ENCODE measurements around the gene CHRND. TPM values are rescaled to one million over a fixed set of nuclear protein-coding genes. Genes with fewer than 3 reads are reported as not detected.

Gene CHRND
- total RNA-seq, 1 donor from 2014 or later: not detected

DNA sequence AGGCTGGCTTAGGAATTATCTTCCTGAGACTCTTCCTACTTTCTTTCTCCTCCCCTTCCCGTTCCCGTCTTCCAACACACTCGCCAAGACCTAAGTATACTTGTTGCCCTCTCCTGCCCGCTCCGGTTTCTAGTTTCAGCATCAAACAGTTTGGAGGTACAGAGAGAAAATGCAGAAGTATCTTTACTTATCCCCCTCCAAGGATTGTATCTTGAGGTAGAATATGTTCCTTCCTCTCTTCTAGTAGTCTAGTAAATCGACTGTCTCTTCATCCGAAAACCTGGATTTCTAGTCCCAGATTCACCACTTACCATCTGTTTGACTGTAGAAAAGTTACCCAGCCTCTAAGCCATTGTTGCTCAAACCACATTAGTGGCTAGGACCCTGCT is 25.3 kb downstream of the CHRND start:
- peak overlapping the region; percentile 83 for H2AFZ ChIP-seq (ENCODE audit: low read depth, low read length)
- peaks cover 20% of the 10 kb centered on the region for H3K36me3 ChIP-seq (ENCODE audit: insufficient read depth, low read length)
- peak overlapping the region; percentile 95 for H3K27ac ChIP-seq (ENCODE audit: low read depth, low read length)
- peaks cover 7% of the 10 kb centered on the region for H3K9me3 Mint-ChIP-seq (ENCODE audit: unreplicated experiment)
- H3K27me3 Mint-ChIP-seq (ENCODE audit: low read depth, unreplicated experiment): no peaks in the 10 kb centered on the region
- peaks cover 27% of the 10 kb centered on the region for H3K4me1 Mint-ChIP-seq (ENCODE audit: low read depth, unreplicated experiment)
- H3K4me3 Mint-ChIP-seq (ENCODE audit: unreplicated experiment): peak overlapping the region; percentile 98
- H3K4me3 ChIP-seq (ENCODE audit: insufficient read depth, low read depth, low read length): peak overlapping the region; percentile 91
- TF ChIP-seq, protein P1, sequence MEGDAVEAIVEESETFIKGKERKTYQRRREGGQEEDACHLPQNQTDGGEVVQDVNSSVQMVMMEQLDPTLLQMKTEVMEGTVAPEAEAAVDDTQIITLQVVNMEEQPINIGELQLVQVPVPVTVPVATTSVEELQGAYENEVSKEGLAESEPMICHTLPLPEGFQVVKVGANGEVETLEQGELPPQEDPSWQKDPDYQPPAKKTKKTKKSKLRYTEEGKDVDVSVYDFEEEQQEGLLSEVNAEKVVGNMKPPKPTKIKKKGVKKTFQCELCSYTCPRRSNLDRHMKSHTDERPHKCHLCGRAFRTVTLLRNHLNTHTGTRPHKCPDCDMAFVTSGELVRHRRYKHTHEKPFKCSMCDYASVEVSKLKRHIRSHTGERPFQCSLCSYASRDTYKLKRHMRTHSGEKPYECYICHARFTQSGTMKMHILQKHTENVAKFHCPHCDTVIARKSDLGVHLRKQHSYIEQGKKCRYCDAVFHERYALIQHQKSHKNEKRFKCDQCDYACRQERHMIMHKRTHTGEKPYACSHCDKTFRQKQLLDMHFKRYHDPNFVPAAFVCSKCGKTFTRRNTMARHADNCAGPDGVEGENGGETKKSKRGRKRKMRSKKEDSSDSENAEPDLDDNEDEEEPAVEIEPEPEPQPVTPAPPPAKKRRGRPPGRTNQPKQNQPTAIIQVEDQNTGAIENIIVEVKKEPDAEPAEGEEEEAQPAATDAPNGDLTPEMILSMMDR (IDR thresholded peaks at IDR 0.05; ENCODE audit: insufficient read depth, low read depth, low read length): no peak
- no peak for TF ChIP-seq EZH2 (IDR thresholded peaks at IDR 0.05; ENCODE audit: insufficient read depth, low read length)
- H3K79me2 ChIP-seq (ENCODE audit: insufficient read depth, low read length): peaks cover 97% of the 10 kb centered on the region
- peaks cover 3% of the 10 kb centered on the region for H3K9me3 ChIP-seq (ENCODE audit: insufficient read depth, low read depth, low read length)
- H3K36me3 Mint-ChIP-seq (ENCODE audit: low read depth, unreplicated experiment): peaks cover 19% of the 10 kb centered on the region
- no peak for DNase-seq (ENCODE audit: low read depth)
- peak overlapping the region; percentile 97 for H3K27ac Mint-ChIP-seq (ENCODE audit: unreplicated experiment)
- H3K4me2 ChIP-seq (ENCODE audit: low read length): peak overlapping the region; percentile 93
- no peaks in the 10 kb centered on the region for H3K27me3 ChIP-seq (ENCODE audit: insufficient read depth, low read length)
- no peak for FAIRE-seq
- H4K20me1 ChIP-seq (ENCODE audit: insufficient read depth, low read length): peaks cover 57% of the 10 kb centered on the region
- peak overlapping the region; percentile 98 for H3K9ac ChIP-seq (ENCODE audit: low read length)
- peaks cover 13% of the 10 kb centered on the region for H3K4me1 ChIP-seq (ENCODE audit: insufficient read depth, low read length)

DNA sequence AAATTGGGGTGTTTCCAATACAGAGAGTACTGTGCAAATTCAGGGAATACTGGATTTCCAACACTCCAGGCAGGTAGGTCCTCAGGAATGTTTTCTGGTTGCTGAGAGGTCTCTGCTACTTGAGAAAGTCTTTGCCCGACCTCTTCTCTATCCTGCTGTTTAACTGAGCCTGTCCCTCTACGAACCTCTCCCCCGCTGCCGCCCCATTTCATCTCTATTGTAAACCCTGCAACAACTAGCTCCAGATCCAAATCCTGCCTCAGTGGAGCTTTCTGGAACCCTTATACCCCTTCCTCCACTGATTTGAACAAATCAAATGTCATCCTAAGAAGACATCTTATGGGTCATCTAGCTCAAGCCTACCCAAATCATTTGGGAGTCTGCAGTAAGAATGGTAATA is 25.8 kb downstream of the CHRND start:
- peaks cover 3% of the 10 kb centered on the region for H3K9me3 ChIP-seq (ENCODE audit: insufficient read depth, low read depth, low read length)
- H3K4me1 ChIP-seq (ENCODE audit: insufficient read depth, low read length): peaks cover 13% of the 10 kb centered on the region
- no peak overlapping the region for H2AFZ ChIP-seq (ENCODE audit: low read depth, low read length)
- no peaks in the 10 kb centered on the region for H3K27me3 ChIP-seq (ENCODE audit: insufficient read depth, low read length)
- FAIRE-seq (no peak), DNase-seq (ENCODE audit: low read depth) (no peak)
- H3K36me3 Mint-ChIP-seq (ENCODE audit: low read depth, unreplicated experiment): peaks cover 19% of the 10 kb centered on the region
- peaks cover 25% of the 10 kb centered on the region for H3K36me3 ChIP-seq (ENCODE audit: insufficient read depth, low read length)
- H3K27ac ChIP-seq (ENCODE audit: low read depth, low read length): no peak overlapping the region
- H3K4me2 ChIP-seq (ENCODE audit: low read length): peak overlapping the region; percentile 93
- H3K79me2 ChIP-seq (ENCODE audit: insufficient read depth, low read length): peaks cover 97% of the 10 kb centered on the region
- peaks cover 57% of the 10 kb centered on the region for H4K20me1 ChIP-seq (ENCODE audit: insufficient read depth, low read length)
- H3K27me3 Mint-ChIP-seq (ENCODE audit: low read depth, unreplicated experiment): no peaks in the 10 kb centered on the region
- H3K9me3 Mint-ChIP-seq (ENCODE audit: unreplicated experiment): peaks cover 7% of the 10 kb centered on the region
- peak overlapping the region; percentile 97 for H3K27ac Mint-ChIP-seq (ENCODE audit: unreplicated experiment)
- H3K9ac ChIP-seq (ENCODE audit: low read length): peak overlapping the region; percentile 98
- peak overlapping the region; percentile 91 for H3K4me3 ChIP-seq (ENCODE audit: insufficient read depth, low read depth, low read length)
- TF ChIP-seq, protein P1 (IDR thresholded peaks at IDR 0.05; ENCODE audit: insufficient read depth, low read depth, low read length): no peak
- TF ChIP-seq EZH2 (IDR thresholded peaks at IDR 0.05; ENCODE audit: insufficient read depth, low read length): no peak
- peak overlapping the region; percentile 98 for H3K4me3 Mint-ChIP-seq (ENCODE audit: unreplicated experiment)
- peaks cover 32% of the 10 kb centered on the region for H3K4me1 Mint-ChIP-seq (ENCODE audit: low read depth, unreplicated experiment)

GRCh38 chr2:232556426-232556825 is 30.5 kb downstream of the CHRND start:
- DNase-seq (ENCODE audit: low read depth): no peak
- Histone ChIP-seq H3K4me1 (ENCODE audit: insufficient read depth, low read length) (peaks cover 5% of the 10 kb centered on the region), H3K27ac (ENCODE audit: low read depth, low read length) (no peak overlapping the region), H3K9ac (ENCODE audit: low read length) (no peak overlapping the region), H3K36me3 (ENCODE audit: insufficient read depth, low read length) (peaks cover 30% of the 10 kb centered on the region), H2AFZ (ENCODE audit: low read depth, low read length) (no peak overlapping the region), H3K9me3 (ENCODE audit: insufficient read depth, low read depth, low read length) (no peaks in the 10 kb centered on the region), H3K4me3 (ENCODE audit: insufficient read depth, low read depth, low read length) (no peak overlapping the region), H3K27me3 (ENCODE audit: insufficient read depth, low read length) (no peaks in the 10 kb centered on the region), H4K20me1 (ENCODE audit: insufficient read depth, low read length) (peaks cover 66% of the 10 kb centered on the region), H3K4me2 (ENCODE audit: low read length) (no peak overlapping the region), H3K79me2 (ENCODE audit: insufficient read depth, low read length) (peaks cover 62% of the 10 kb centered on the region)
- Mint-ChIP-seq H3K9me3 (ENCODE audit: unreplicated experiment) (no peaks in the 10 kb centered on the region), H3K27me3 (ENCODE audit: low read depth, unreplicated experiment) (no peaks in the 10 kb centered on the region), H3K4me1 (ENCODE audit: low read depth, unreplicated experiment) (peaks cover 32% of the 10 kb centered on the region), H3K27ac (ENCODE audit: unreplicated experiment) (no peak overlapping the region), H3K4me3 (ENCODE audit: unreplicated experiment) (no peak overlapping the region), H3K36me3 (ENCODE audit: low read depth, unreplicated experiment) (peaks cover 15% of the 10 kb centered on the region)
- no peak for TF ChIP-seq EZH2 (IDR thresholded peaks at IDR 0.05; ENCODE audit: insufficient read depth, low read length)
- TF ChIP-seq, protein P1 (IDR thresholded peaks at IDR 0.05; ENCODE audit: insufficient read depth, low read depth, low read length): no peak
- FAIRE-seq: no peak
